GM18870 (cell line): ENCODE data around the gene PLSCR1.
"Not testable (repeated sequence)": the region's sequence is repeated elsewhere in the genome, so short reads cannot be mapped to it uniquely, and the experiment has no call there.

Experiments used
- ATAC-seq: cut with Tn5 transposase; IDR thresholded peaks from one replicate; pipeline ENCODE4 v1.9.1; 2021; ENCODE audit warnings: moderate library complexity; ENCODE audit not compliant: unreplicated experiment

The PLSCR1 gene

DNA sequence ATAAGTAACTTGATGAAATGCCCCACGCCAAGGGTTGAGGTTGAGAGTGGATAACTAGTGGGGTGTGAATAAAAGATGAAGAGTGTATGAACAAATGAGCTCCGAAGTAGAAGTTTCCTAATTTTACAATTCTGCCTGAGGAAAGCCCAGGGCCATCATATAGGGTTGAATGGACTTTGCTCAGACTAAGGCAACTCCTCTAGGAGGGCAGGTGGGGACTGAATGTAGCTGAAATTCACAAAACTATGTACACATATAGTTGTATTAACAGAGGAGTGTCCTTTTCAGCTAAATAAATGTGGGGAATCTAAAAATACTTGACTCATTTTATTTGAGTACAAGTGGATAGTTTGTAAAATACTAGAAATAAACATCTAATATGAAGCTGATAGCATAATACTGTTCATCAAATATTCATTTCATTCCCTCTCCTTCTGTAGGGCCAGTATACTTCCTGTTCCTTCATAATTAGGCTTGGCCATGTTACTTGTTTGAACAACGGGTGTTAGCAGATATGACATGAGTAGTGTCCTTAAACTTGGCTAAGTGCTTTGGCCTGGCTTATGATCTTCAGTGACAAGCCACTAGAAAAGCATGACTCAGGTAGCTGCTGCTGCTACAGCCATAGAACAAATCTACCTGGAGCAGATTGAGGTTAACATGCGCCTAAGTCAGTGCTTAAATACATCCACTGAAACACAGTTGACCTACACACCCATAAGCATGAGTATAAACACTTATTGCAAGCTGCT, 26.5 kb downstream of the PLSCR1 start:
- ATAC-seq, result no peak

DNA sequence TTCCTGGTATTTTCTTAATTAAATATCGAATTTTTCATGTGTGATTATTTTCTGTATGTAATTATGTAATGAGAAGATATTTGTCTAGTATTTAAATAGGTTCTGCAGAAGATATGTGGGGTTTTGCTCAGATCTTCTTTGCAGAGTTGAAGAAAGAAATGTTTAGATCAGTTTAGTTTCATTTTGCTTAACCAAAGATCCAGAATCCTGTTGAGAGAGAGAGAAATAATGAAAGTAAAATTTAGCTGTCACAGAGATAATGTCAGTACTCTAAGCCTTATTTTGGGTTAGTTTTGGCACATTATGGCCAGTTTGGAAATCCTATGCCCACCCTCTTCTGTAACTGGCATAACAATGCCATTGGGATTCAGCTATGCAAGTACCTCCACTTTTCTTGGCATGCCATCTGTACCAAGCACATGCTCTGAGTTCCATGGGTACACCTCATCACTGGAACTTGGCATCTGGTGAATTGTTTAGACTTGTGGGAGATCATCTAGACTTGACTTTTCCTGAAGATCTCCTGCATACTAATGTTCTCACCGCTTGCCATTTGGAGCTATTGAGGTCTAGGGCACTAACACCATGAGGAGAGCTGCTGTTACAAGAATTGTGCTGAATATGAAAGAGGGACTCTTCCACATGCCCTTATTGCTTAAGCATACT, 30.9 kb downstream of the PLSCR1 start:
- ATAC-seq, result peak; percentile 52

GRCh38 chr3:146511402-146512134, 32.8 kb downstream of the PLSCR1 start:
- no peak for ATAC-seq

DNA sequence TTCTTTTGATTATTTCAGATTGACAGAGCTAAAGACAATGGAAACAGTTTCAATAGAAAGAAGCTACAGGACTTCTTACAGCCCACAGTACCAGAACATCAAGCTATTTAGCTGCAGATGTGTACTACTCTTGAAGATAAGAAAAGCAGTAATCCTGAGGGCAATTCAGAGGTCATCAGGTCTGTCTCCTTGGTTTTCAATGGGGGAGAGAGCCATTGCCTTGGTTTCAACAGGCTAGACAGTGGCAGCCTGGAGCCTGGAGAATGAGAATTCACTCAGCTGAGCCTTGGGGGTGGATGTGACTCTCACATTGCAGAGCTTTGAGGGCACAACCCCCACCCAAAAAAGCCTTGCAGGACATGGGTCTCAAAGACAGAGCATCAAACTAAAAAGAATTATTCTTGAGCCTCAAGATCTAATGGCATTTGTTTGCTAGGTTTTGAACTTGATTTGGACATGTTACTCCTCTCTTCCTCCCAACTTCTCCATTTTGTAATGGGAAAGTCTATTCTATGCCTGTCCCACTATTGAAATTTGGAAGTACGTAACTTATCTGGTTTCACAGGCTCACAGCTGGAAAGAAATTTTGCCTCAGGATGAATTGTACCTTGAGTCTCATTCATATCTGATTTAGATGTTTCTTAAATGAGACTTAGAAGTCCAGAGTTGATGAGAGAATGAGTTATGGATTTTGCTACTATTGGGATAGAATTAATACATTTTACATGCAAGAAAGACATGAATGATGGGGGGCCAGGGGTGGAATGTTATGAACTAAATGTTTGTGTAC, 36.9 kb downstream of the PLSCR1 start:
- ATAC-seq, result no peak

- ATAC-seq, result no peak
These were observed 38.9 kb downstream of the PLSCR1 start for GRCh38 chr3:146505516-146505915.

- no peak for ATAC-seq
These were observed 39.8 kb downstream of the PLSCR1 start for GRCh38 chr3:146504498-146505197.

GRCh38 chr3:146503461-146504202, 40.8 kb downstream of the PLSCR1 start:
- ATAC-seq, result peak; percentile 98

- ATAC-seq, result no peak
These were observed 41.4 kb downstream of the PLSCR1 start for GRCh38 chr3:146502887-146503460.

DNA sequence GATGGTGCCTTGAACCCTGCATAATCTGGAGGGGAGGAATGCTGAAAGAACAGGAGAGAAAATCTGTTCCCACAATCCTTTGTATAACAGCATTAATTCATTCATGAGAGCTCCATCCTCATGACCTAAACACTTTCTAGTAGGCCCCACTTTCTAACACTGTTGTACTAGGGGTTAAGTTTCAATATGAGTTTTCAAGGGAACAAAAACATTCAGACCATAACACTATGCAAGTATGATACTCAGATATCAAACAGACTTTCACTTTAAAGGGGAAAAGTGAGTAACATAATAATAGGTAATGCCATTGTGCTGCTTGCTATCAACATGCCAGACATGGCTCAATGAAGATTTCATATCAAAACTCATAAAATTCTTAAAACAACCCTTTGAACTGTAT, 42.7 kb downstream of the PLSCR1 start:
- peak; percentile 25 for ATAC-seq

DNA sequence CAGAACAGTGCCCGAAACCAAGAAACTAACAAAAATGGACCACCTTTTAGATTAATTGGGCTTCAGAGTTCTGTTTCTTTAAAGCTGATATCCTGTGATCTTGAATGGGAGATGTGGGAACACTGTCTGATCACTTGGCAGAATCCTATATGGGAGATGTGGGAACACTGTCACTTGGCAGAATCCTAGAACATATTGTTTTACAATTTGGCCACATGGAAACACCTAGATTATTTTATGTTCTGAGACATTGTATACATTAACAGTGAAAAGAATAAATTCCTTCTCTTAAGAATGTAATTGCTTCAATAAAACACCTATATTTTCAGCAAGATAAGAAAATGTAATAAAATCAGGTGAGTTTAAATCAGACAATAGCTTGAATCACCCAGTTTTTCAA, 44.7 kb downstream of the PLSCR1 start:
- ATAC-seq, result no peak

DNA sequence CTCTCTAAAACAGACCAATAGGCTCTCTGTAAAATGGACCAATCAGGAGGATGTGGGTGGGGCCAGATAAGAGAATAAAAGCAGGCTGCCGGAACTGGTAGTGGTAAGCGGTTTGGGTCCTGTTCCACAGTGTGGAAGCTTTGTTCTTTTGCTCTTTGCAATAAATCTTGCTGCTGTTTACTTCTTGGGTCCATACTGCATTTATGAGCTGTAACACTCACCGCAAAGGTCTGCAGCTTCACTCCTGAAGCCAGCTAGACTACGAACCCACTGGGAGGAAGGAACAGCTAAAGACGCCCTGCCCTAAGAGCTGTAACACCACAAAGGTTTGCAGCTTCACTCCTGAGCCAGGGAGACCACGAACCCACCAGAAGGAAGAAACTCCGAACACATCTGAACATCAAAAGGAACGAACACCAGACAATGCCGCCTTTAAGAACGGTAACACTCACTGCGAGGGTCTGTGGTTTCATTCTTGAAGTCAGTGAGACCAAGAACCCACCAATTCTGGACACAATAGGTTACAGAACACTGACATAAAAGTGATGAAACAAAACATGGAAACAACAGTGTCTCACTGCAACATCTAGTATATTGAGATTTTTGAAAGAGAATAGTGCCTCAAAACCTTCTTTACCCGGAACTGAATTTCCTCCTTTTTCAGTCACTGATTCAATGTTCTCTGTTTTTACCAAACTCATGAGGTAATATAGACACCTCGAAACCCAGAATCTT, 46.2 kb downstream of the PLSCR1 start:
- no peak for ATAC-seq

DNA sequence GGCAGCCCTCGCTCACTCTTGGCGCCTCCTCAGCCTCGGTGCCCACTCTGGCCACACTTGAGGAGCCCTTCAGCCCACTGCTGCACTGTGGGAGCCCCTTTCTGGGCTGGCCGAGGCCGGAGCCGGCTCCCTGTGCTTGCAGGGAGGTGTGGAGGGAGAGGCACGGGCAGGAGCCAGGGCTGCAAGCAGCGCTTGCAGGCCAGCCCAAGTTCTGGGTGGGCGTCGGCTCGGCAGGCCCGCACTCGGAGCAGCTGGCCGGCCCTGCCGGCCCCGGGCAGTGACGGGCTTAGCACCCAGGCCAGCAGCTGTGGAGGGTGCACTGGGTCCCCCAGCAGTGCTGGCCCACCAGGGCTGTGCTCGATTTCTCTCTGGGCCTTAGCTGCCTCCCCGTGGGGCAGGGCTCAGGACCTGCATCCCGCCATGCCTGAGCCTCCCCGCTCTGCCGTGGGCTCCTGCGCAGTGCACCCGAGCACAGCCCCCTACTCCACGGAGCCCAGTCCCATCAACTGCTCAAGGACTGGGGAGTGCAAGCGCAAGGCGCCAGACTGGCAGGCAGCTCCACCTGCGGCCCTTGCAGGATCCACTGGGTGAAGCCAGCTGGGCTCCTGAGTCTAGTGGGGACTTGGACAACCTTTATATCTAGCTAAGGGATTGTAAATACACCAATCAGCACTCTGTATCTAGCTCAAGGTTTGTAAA, 47.1 kb downstream of the PLSCR1 start:
- ATAC-seq, result not testable (repeated sequence)

DNA sequence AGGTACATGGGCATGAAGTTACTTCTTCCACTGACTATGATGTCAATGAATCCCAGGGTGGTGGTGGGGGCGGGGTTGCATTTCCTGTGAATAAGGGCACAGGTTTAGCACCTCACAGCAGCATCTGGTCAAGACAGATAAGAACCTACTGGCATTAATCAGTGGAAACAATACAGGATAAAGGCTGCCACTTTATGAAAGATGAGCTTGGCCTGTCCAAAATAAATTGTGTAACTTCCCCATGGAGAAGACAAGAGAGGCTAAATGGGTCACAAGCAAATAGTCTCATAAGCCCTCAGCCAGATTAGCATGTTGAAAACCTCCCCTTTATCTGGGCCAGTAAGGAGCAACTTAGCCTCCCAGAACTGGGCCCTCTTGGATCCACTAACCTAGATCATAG, 47.7 kb downstream of the PLSCR1 start:
- no peak for ATAC-seq

DNA sequence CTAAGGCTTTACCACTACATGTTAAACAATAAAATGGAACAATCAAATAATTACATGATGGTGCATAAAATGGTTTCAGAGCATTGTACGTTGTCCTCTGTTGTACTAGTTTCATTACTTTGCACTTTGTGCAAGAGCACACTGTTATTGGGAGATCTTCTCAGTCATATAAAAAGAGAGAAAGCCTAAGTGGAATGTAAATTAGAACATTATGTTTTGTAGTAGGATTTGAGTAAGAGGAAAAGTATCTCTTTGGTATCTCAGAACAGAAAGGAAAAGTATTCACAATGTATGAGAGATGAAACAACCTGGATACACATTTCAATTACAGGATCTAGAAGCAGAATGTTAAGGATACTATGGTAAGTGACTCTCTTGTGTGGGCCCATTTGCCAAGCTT, 48.2 kb downstream of the PLSCR1 start:
- no peak for ATAC-seq

DNA sequence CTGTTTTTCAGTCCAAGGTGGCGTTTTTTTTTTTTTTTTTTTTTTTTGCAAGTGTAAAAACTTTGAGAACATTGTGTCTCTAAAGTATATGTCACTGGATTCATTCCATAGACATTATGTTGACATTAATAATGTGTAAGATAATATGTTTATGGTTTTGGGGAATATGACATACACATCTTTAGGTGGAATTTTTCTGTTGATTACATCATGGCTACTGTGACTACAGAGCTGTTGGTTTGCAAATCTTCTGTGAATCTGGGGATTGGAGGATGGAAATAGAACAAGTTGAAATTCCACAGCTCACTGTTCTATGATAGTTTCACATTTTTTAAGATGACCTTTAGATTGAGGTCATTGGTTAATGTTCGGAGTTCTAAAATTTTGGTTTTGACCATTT, 50.6 kb downstream of the PLSCR1 start:
- ATAC-seq, result no peak

DNA sequence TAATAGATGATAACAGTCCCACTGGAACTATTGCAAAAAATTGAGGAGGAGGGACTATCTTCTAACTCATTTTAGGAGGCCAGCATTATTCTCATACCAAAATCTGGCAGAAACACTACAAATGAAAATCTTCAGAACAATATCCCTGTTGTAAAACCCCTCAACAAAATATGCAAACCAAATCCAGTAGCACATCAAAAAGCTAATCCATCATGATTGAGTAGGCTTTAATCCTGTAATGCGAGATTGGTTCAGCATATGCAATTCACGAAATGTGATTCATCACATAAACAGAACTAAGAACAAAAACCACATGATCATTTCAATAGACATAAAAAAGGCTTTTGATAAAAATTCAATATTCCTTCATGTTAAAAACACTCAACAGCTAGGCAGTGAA, 51.2 kb downstream of the PLSCR1 start:
- ATAC-seq, result no peak

DNA sequence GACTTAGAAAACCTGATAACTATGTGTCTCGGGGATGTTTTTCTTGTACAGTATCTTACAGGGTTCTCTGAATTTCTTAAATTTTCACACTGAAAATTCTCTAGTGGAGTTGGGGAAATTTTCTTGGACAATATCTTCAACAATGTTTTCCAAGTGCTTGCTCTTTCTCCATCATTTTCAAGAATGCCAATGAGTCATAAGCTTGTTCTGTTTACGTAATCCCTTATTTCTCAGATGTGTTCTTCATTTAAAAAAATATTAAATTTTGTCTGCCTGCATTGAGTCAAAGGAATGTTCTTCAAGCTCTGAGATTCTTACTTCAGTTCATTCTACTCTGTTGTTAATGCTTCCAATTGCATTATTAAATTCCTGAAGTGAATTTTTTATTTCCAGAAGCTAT, 53.1 kb downstream of the PLSCR1 start:
- no peak for ATAC-seq

DNA sequence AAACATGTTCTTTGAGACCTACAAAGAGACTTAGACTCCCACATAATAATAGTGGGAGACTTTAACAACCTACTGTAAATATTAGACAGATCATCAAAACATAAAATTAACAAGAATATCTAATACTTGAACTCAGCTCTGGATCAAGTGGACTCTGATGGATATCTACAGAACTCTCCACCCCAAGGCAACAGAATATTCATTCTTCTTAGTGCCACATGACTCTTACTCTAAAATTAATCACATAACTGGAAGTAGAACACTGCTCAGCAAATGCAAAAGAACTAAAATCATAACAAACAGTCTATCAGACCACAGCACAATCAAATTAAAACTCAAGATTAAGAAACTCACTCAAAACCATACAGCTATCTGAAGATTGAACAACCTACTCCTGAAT, 59.1 kb downstream of the PLSCR1 start:
- no peak for ATAC-seq
